ENCODE measurements around the gene GNG12.

Gene GNG12

DNA sequence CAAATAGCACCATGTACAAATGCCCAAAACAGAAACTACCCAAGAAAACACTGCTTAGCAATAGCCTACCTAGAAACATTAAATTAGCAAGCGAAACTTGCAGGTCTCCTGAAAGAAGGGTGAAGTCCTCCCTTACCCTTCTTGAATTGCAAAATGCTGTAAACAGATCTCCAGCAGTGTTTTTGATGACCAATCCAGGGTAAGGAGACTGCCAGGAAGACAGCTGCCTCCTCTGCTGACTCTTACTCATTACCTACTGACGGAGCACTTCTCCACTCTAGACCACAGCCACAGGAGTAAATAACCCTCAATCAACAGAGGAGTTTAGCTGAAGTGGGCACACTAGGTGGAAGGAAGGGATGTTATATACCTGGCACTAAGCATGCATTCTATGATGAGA, 180.5 kb downstream of the GNG12 start:
- Mint-ChIP-seq H3K27me3 (no peaks in the 10 kb centered on the region), H3K36me3 (no peaks in the 10 kb centered on the region), H3K9me3 (no peaks in the 10 kb centered on the region), H3K4me1 (no peaks in the 10 kb centered on the region), H3K27ac (no peak overlapping the region), H3K4me3 (no peak overlapping the region)
- ATAC-seq (replicated peaks) (peak in 1 of 2 donors; percentile 23), DNase-seq (no peak)
